ENCODE data around the gene LPIN1. TPM values are rescaled to one million over a fixed set of nuclear protein-coding genes. Genes with fewer than 3 reads are reported as not detected.

The LPIN1 gene
- total RNA-seq, 1 donor from 2014 or later, result 43.9 TPM

- no peak for TF ChIP-seq CTCF (conservative IDR thresholded peaks at IDR 0.05)
- no peak overlapping the region for H3K4me3 Mint-ChIP-seq
- H3K27me3 Mint-ChIP-seq (ENCODE audit: low read depth), result no peaks in the 10 kb centered on the region
- peaks cover 53% of the 10 kb centered on the region for H3K36me3 Mint-ChIP-seq (ENCODE audit: low read depth)
- H3K4me1 Mint-ChIP-seq, result peaks cover 5% of the 10 kb centered on the region
- no peaks in the 10 kb centered on the region for H3K9me3 Mint-ChIP-seq
- H3K27ac Mint-ChIP-seq (ENCODE audit: unreplicated experiment), result no peak overlapping the region
- no peak for DNase-seq (ENCODE audit: low read depth, low spot score)
Observed at GRCh38 chr2:11765501-11765900, 19.1 kb downstream of the LPIN1 start.

- no peak for DNase-seq (ENCODE audit: low read depth, low spot score)
- peaks cover 5% of the 10 kb centered on the region for H3K4me1 Mint-ChIP-seq
- no peaks in the 10 kb centered on the region for H3K9me3 Mint-ChIP-seq
- H3K27me3 Mint-ChIP-seq (ENCODE audit: low read depth), result no peaks in the 10 kb centered on the region
- no peak for TF ChIP-seq CTCF (conservative IDR thresholded peaks at IDR 0.05)
- peaks cover 50% of the 10 kb centered on the region for H3K36me3 Mint-ChIP-seq (ENCODE audit: low read depth)
- no peak overlapping the region for H3K27ac Mint-ChIP-seq (ENCODE audit: unreplicated experiment)
- H3K4me3 Mint-ChIP-seq, result no peak overlapping the region
Observed at GRCh38 chr2:11766016-11766415, 19.6 kb downstream of the LPIN1 start.

GRCh38 chr2:11767779-11768178 lies 21.3 kb downstream of the LPIN1 start:
- TF ChIP-seq CTCF (conservative IDR thresholded peaks at IDR 0.05), result no peak
- H3K36me3 Mint-ChIP-seq (ENCODE audit: low read depth), result peaks cover 48% of the 10 kb centered on the region
- H3K4me3 Mint-ChIP-seq, result no peak overlapping the region
- DNase-seq (ENCODE audit: low read depth, low spot score), result no peak
- no peaks in the 10 kb centered on the region for H3K9me3 Mint-ChIP-seq
- no peaks in the 10 kb centered on the region for H3K27me3 Mint-ChIP-seq (ENCODE audit: low read depth)
- no peaks in the 10 kb centered on the region for H3K4me1 Mint-ChIP-seq
- H3K27ac Mint-ChIP-seq (ENCODE audit: unreplicated experiment), result no peak overlapping the region

GRCh38 chr2:11768946-11769345 lies 22.5 kb downstream of the LPIN1 start:
- no peaks in the 10 kb centered on the region for H3K27me3 Mint-ChIP-seq (ENCODE audit: low read depth)

GRCh38 chr2:11769516-11769915 lies 23.1 kb downstream of the LPIN1 start:
- no peaks in the 10 kb centered on the region for H3K4me1 Mint-ChIP-seq
- H3K4me3 Mint-ChIP-seq, result no peak overlapping the region
- no peaks in the 10 kb centered on the region for H3K27me3 Mint-ChIP-seq (ENCODE audit: low read depth)
- peaks cover 38% of the 10 kb centered on the region for H3K36me3 Mint-ChIP-seq (ENCODE audit: low read depth)
- no peak for DNase-seq (ENCODE audit: low read depth, low spot score)
- H3K9me3 Mint-ChIP-seq, result no peaks in the 10 kb centered on the region
- no peak overlapping the region for H3K27ac Mint-ChIP-seq (ENCODE audit: unreplicated experiment)
- no peak for TF ChIP-seq CTCF (conservative IDR thresholded peaks at IDR 0.05)

More at GRCh38 chr2:11768946-11769345, 22.5 kb downstream of the LPIN1 start:
- no peak overlapping the region for H3K27ac Mint-ChIP-seq (ENCODE audit: unreplicated experiment)
- no peaks in the 10 kb centered on the region for H3K4me1 Mint-ChIP-seq
- H3K9me3 Mint-ChIP-seq, result no peaks in the 10 kb centered on the region
- H3K36me3 Mint-ChIP-seq (ENCODE audit: low read depth), result peaks cover 43% of the 10 kb centered on the region
- H3K4me3 Mint-ChIP-seq, result no peak overlapping the region
- TF ChIP-seq CTCF (conservative IDR thresholded peaks at IDR 0.05), result no peak
- DNase-seq (ENCODE audit: low read depth, low spot score), result no peak
